ENCODE measurements around the gene KRT75. TPM values are rescaled to one million over a fixed set of nuclear protein-coding genes. Genes with fewer than 3 reads are reported as not detected.

KRT75 gene
- total RNA-seq, 1 experiment from 2014 or later, result not detected

DNA sequence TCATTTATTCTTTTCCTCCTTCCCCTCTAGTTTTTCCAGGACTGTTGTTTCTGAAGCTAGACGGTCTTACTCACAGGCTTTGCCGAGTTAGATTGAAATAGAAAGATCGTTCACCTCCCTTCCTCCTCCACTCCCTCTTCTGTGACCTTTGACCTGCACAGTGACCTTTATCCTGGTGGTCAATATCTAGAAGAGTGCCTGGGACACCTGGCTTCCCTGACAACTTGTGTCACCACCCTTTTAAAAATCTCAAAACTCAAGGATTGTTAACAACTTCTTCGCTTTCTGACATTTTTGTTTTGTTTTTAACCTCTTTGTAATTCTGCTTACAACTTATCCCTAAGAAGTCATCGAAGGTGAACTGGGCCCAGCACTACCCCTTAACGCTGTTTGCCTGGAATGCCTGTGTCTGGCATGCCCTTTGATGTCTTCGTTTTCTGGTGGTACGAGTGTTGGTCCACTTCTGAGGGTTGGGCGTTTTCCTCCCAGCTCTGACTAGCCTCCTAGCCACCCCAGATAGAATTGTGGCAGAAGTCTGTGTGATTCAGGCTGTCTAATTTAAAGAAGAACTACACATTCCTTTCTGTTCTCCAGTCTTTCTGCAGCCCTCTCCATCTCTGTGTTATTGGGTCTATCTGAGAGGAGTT is 2.8 kb upstream of the KRT75 start:
- TF ChIP-seq EZH2 (IDR thresholded peaks at IDR 0.05; ENCODE audit: low read depth), result no peak
- TF ChIP-seq, protein P1, sequence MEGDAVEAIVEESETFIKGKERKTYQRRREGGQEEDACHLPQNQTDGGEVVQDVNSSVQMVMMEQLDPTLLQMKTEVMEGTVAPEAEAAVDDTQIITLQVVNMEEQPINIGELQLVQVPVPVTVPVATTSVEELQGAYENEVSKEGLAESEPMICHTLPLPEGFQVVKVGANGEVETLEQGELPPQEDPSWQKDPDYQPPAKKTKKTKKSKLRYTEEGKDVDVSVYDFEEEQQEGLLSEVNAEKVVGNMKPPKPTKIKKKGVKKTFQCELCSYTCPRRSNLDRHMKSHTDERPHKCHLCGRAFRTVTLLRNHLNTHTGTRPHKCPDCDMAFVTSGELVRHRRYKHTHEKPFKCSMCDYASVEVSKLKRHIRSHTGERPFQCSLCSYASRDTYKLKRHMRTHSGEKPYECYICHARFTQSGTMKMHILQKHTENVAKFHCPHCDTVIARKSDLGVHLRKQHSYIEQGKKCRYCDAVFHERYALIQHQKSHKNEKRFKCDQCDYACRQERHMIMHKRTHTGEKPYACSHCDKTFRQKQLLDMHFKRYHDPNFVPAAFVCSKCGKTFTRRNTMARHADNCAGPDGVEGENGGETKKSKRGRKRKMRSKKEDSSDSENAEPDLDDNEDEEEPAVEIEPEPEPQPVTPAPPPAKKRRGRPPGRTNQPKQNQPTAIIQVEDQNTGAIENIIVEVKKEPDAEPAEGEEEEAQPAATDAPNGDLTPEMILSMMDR (conservative IDR thresholded peaks at IDR 0.05), result no peak
- peak overlapping the region; percentile 86 for H3K27ac ChIP-seq
- no peak overlapping the region for H3K4me3 ChIP-seq
- H3K9me3 ChIP-seq (ENCODE audit: insufficient read depth, low read depth), result no peaks in the 10 kb centered on the region
- no peaks in the 10 kb centered on the region for H4K20me1 ChIP-seq (ENCODE audit: insufficient read depth)
- no peaks in the 10 kb centered on the region for H3K9me2 ChIP-seq (ENCODE audit: insufficient read depth)
- H3K4me1 ChIP-seq (replicated peaks; ENCODE audit: insufficient read depth), result peaks cover 72% of the 10 kb centered on the region
- no peaks in the 10 kb centered on the region for H3K79me2 ChIP-seq (ENCODE audit: low read depth)
- ChIA-PET POLR2A (ENCODE audit: unreplicated experiment) (interaction anchor here (0.6 to 1.1 kb wide), 3 partner anchors 56 to 288 kb away, joined by 3 to 6 read pairs (median 4); partner anchors contain the start of gene KRT6A), CTCF (interaction anchor here (0.6 kb wide), 1 partner anchor 390 kb away, joined by 3 read pairs; no protein-coding TSS in a partner anchor)
- no TSS peak for BruUV-seq (replicated peaks)
- H3K4me2 ChIP-seq, result peak overlapping the region; percentile 56
- H3F3A ChIP-seq (ENCODE audit: insufficient read depth, low read depth), result peaks cover 51% of the 10 kb centered on the region
- intact Hi-C loops (cut with micrococcal nuclease; ENCODE audit: unreplicated experiment), result no loop called here
- no peak for DNase-seq
- H3K36me3 ChIP-seq (ENCODE audit: low read depth), result no peaks in the 10 kb centered on the region
- H3K27me3 ChIP-seq (ENCODE audit: insufficient read depth, low read depth), result no peaks in the 10 kb centered on the region
- H2AFZ ChIP-seq, result no peak overlapping the region

DNA sequence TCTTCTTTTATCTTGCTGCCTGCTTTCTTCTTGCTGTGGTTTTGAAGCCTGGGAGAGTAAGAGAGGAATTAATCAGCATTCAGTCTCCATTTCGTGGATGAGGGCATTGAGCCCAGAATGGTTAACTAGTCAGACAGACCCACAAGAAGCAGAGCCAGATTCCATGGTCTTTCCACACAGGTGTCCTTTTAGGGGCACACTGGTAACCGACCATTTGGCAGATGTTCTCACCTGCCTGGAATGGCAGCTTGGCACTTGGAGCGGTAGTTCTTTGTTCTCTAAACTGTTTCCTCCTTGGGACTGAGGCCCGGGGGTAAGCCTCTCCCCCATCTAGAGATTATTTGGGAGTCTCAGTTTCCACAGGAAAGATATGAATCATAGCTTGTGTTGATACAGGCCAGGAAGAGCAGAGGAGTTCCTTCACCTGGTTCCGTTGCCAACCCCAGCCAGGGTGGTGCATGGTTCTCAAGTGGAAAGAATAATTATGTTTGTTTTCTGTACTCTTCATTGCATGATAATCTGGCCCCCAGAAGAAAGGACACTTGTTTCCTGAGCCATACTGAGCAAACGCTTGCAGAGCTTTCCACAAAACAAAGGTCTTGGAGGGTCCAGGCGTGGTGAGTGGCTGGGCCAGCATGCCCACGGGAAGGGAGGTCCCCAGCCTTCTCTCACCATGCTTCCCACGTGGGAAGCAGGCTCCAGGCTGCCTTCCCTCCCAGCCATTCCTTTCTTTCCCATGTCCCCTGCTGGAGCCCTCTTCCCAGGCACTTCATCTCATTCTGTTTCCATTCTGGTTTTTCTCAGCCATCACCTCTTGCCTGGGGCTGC is 2.0 kb upstream of the KRT75 start:
- ChIA-PET CTCF (interaction anchor here (0.5 to 0.6 kb wide), 2 partner anchors 17 to 510 kb away, joined by 5 to 7 read pairs; no protein-coding TSS in a partner anchor), POLR2A (ENCODE audit: unreplicated experiment) (interaction anchor here (0.6 to 1.1 kb wide), 4 partner anchors 57 to 288 kb away, joined by 3 to 10 read pairs (median 5); partner anchors contain the start of gene KRT6A)
- no peaks in the 10 kb centered on the region for H3K9me2 ChIP-seq (ENCODE audit: insufficient read depth)
- no peaks in the 10 kb centered on the region for H3K79me2 ChIP-seq (ENCODE audit: low read depth)
- BruUV-seq (replicated peaks), result TSS peak; percentile 57
- peaks cover 65% of the 10 kb centered on the region for H3K4me1 ChIP-seq (replicated peaks; ENCODE audit: insufficient read depth)
- peak overlapping the region; percentile 56 for H3K4me2 ChIP-seq
- no peak for TF ChIP-seq EZH2 (IDR thresholded peaks at IDR 0.05; ENCODE audit: low read depth)
- TF ChIP-seq, protein P1 (conservative IDR thresholded peaks at IDR 0.05), result no peak
- H2AFZ ChIP-seq, result no peak overlapping the region
- peak overlapping the region; percentile 86 for H3K27ac ChIP-seq
- H3F3A ChIP-seq (ENCODE audit: insufficient read depth, low read depth), result peaks cover 44% of the 10 kb centered on the region
- no peaks in the 10 kb centered on the region for H3K27me3 ChIP-seq (ENCODE audit: insufficient read depth, low read depth)
- intact Hi-C loops (cut with micrococcal nuclease; ENCODE audit: unreplicated experiment), result no loop called here
- H3K4me3 ChIP-seq, result no peak overlapping the region
- peak; percentile 77 to 95 for DNase-seq
- no peaks in the 10 kb centered on the region for H3K36me3 ChIP-seq (ENCODE audit: low read depth)
- H4K20me1 ChIP-seq (ENCODE audit: insufficient read depth), result no peaks in the 10 kb centered on the region
- H3K9me3 ChIP-seq (ENCODE audit: insufficient read depth, low read depth), result no peaks in the 10 kb centered on the region

DNA sequence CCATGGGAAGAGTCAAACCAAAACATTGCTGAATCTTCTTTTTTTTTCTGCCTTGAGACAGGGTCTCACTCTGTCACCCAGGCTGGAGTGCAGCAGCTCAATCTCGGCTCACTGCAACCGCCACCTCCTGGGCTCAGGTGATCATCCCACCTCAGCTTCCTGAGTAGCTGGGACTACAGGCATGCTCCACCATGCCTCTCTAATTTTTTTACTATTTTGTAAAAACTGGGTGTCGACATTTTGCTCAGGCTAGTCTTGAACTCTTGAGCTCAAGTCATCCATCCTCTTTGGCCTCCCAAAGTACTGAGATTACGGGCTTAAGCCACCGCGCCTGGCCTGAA is 1.5 kb upstream of the KRT75 start:
- no peaks in the 10 kb centered on the region for H4K20me1 ChIP-seq (ENCODE audit: insufficient read depth)
- H3K9me2 ChIP-seq (ENCODE audit: insufficient read depth), result no peaks in the 10 kb centered on the region
- TF ChIP-seq, protein P1 (conservative IDR thresholded peaks at IDR 0.05), result no peak
- no peak for TF ChIP-seq EZH2 (IDR thresholded peaks at IDR 0.05; ENCODE audit: low read depth)
- peak overlapping the region; percentile 56 for H3K4me2 ChIP-seq
- no peak overlapping the region for H3K4me3 ChIP-seq
- intact Hi-C loops (cut with micrococcal nuclease; ENCODE audit: unreplicated experiment), result no loop called here
- H3K27me3 ChIP-seq (ENCODE audit: insufficient read depth, low read depth), result no peaks in the 10 kb centered on the region
- ChIA-PET POLR2A (ENCODE audit: unreplicated experiment) (interaction anchor here (0.7 to 1.1 kb wide), 2 partner anchors 58 to 474 kb away, joined by 5 to 6 read pairs; partner anchors contain the start of gene KRT6A), CTCF (interaction anchor here (0.6 to 1.8 kb wide), 3 partner anchors 10 to 40 kb away, joined by 3 to 7 read pairs (median 4); no protein-coding TSS in a partner anchor)
- H3K9me3 ChIP-seq (ENCODE audit: insufficient read depth, low read depth), result no peaks in the 10 kb centered on the region
- peaks cover 59% of the 10 kb centered on the region for H3K4me1 ChIP-seq (replicated peaks; ENCODE audit: insufficient read depth)
- TSS peak; percentile 76 for BruUV-seq (replicated peaks)
- no peaks in the 10 kb centered on the region for H3K36me3 ChIP-seq (ENCODE audit: low read depth)
- no peak overlapping the region for H2AFZ ChIP-seq
- no peaks in the 10 kb centered on the region for H3K79me2 ChIP-seq (ENCODE audit: low read depth)
- no peak for DNase-seq
- H3F3A ChIP-seq (ENCODE audit: insufficient read depth, low read depth), result peaks cover 38% of the 10 kb centered on the region
- H3K27ac ChIP-seq, result peak overlapping the region; percentile 86

All from PC-9 (cell line).